Measurements from ENCODE around the gene STAG1. TPM values are rescaled to one million over a fixed set of nuclear protein-coding genes. Genes with fewer than 3 reads are reported as not detected.
"Not testable (repeated sequence)": the region's sequence is repeated elsewhere in the genome, so short reads cannot be mapped to it uniquely, and the experiment has no call there.

STAG1 gene
- total RNA-seq, 5 donors from 2014 or later (not counting 1 experiment from before 2014, with no cell fraction given) = 38.9 to 52.5 (median 42.7) TPM

DNA sequence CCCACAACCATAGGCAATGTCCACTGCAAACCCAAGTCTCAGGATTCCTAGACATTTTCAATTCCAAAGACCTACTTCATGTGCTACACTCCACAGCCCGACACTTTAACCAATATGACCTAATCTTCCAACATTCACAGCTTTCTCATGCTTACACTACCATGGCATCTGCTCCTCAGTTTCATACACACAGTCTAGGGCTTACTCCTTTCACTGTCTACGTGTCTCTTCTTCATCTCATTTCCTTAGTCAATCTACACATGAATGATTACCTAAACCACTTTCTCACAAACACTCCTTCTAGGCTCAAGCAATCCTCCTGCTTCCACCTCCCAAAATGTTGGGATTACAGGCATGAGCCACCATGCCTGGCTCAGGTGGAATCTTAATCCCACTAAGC is 106.3 kb downstream of the STAG1 start:
- Mint-ChIP-seq H3K36me3 (peaks cover 12% of the 10 kb centered on the region), H3K4me1 (peaks cover 51 to 60% (median 56%) of the 10 kb centered on the region in 3 donors), H3K9me3 (no peaks in the 10 kb centered on the region), H3K27ac (no peak overlapping the region), H3K4me3 (no peak overlapping the region), H3K27me3 (no peaks in the 10 kb centered on the region)
- Histone ChIP-seq H3K4me3 (ENCODE audit: control insufficient read depth in 1 of 2, extremely low read depth in 1 of 2, low read length in 1 of 2) (no peak overlapping the region), H3K9me3 (no peaks in the 10 kb centered on the region), H3K36me3 (ENCODE audit: control insufficient read depth in 2 of 2, extremely low read depth in 1 of 2, insufficient read depth in 1 of 2, low read length in 1 of 2) (no peaks in the 10 kb centered on the region), H3K4me1 (ENCODE audit: control insufficient read depth in 1 of 2, extremely low read depth in 1 of 2, insufficient read depth in 2 of 2, low read length in 2 of 2) (peaks cover 0 to 2% of the 10 kb centered on the region in 2 experiments), H3K27me3 (replicated peaks in 1 of 2; ENCODE audit: control insufficient read depth in 2 of 2, extremely low read depth in 1 of 2, insufficient read depth in 2 of 2, low read length in 1 of 2) (no peaks in the 10 kb centered on the region), H3K27ac (ENCODE audit: low read length) (no peak overlapping the region)
- ChIA-PET POLR2A (no interaction called here), CTCF (no interaction called here)
- no peak for ATAC-seq (replicated peaks in 1 of 4)
- WGBS (ENCODE audit: insufficient coverage) = 93% methylated on average over 2 of the region's 2 CpGs
- no peak for DNase-seq

DNA sequence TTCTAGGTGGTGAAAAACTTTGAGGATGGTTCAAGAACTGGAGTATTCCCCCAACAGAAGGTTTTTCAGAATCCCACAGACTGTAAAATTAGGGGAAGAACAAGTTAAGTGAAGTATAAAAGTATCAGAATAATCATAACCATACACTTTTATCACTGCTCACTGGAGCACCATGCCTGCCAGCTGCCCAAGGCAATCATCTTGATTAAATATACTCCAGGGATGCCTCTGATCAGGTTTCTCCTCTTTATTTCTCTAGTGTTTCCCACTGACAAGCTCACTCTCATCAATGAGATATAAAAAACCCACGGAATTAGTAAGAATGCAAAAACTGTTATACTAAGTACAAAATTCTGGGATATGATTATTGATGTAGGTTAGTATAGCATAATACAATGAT is 108.0 kb downstream of the STAG1 start:
- peaks cover 15% of the 10 kb centered on the region for H3K36me3 Mint-ChIP-seq
- no peak for ATAC-seq (replicated peaks in 1 of 4)
- WGBS (ENCODE audit: insufficient coverage) = no CpG with 5 or more reads among the region's 1 CpG
- Histone ChIP-seq H3K4me3 (ENCODE audit: control insufficient read depth in 1 of 2, extremely low read depth in 1 of 2, low read length in 1 of 2) (no peak overlapping the region), H3K9me3 (no peaks in the 10 kb centered on the region), H3K4me1 (ENCODE audit: control insufficient read depth in 1 of 2, extremely low read depth in 1 of 2, insufficient read depth in 2 of 2, low read length in 2 of 2) (peaks cover 0 to 2% of the 10 kb centered on the region in 2 experiments), H3K27ac (ENCODE audit: low read length) (no peak overlapping the region), H3K36me3 (ENCODE audit: control insufficient read depth in 2 of 2, extremely low read depth in 1 of 2, insufficient read depth in 1 of 2, low read length in 1 of 2) (no peaks in the 10 kb centered on the region), H3K27me3 (replicated peaks in 1 of 2; ENCODE audit: control insufficient read depth in 2 of 2, extremely low read depth in 1 of 2, insufficient read depth in 2 of 2, low read length in 1 of 2) (no peaks in the 10 kb centered on the region)
- no peak overlapping the region for H3K27ac Mint-ChIP-seq
- CTCF ChIA-PET = no interaction called here
- H3K4me1 Mint-ChIP-seq = peaks cover 51 to 59% (median 57%) of the 10 kb centered on the region in 3 donors
- no peaks in the 10 kb centered on the region for H3K9me3 Mint-ChIP-seq
- no peak for DNase-seq
- H3K27me3 Mint-ChIP-seq = no peaks in the 10 kb centered on the region
- POLR2A ChIA-PET = interaction anchor here in 1 of 2 donors (0.6 kb wide), 1 partner anchor 85 kb away, joined by 6 read pairs; no protein-coding TSS in a partner anchor
- H3K4me3 Mint-ChIP-seq = no peak overlapping the region

DNA sequence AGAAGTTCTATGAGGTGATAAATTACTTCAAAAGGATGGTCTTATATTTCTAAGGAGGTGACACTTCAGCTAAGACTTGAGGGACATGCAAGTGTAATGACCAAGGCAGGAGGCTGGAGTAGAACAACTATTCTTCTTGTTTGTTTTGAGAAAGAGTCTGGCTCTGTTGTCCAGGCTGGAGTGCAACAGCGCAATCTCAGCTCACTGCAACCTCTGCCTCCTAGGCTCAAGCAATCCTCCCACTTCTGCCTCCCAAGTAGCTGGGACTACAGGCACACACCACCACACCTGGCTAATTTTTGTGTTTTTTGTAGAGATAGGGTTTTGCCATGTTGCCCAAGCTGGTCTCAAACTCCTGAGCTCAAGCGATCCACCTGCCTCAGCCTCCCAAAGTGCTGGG is 108.8 kb downstream of the STAG1 start:
- H3K27ac Mint-ChIP-seq; ATAC-seq (replicated peaks in 1 of 4); H3K27me3 Mint-ChIP-seq; H3K9me3 Mint-ChIP-seq; H3K4me3 Mint-ChIP-seq; H3K4me1 ChIP-seq (ENCODE audit: control insufficient read depth in 1 of 2, extremely low read depth in 1 of 2, insufficient read depth in 2 of 2, low read length in 2 of 2); H3K9me3 ChIP-seq; H3K4me3 ChIP-seq (ENCODE audit: control insufficient read depth in 1 of 2, extremely low read depth in 1 of 2, low read length in 1 of 2); H3K27ac ChIP-seq (ENCODE audit: low read length); DNase-seq; H3K27me3 ChIP-seq (replicated peaks in 1 of 2; ENCODE audit: control insufficient read depth in 2 of 2, extremely low read depth in 1 of 2, insufficient read depth in 2 of 2, low read length in 1 of 2); CTCF ChIA-PET; H3K36me3 ChIP-seq (ENCODE audit: control insufficient read depth in 2 of 2, extremely low read depth in 1 of 2, insufficient read depth in 1 of 2, low read length in 1 of 2): not testable (repeated sequence)
- H3K36me3 Mint-ChIP-seq = peaks cover 15% of the 10 kb centered on the region
- POLR2A ChIA-PET = interaction anchor here in 1 of 2 donors (0.7 kb wide), 1 partner anchor 68 kb away, joined by 4 read pairs; no protein-coding TSS in a partner anchor
- WGBS (ENCODE audit: insufficient coverage) = 80% methylated on average over 1 of the region's 2 CpGs
- peaks cover 49 to 53% (median 52%) of the 10 kb centered on the region in 3 donors for H3K4me1 Mint-ChIP-seq

DNA sequence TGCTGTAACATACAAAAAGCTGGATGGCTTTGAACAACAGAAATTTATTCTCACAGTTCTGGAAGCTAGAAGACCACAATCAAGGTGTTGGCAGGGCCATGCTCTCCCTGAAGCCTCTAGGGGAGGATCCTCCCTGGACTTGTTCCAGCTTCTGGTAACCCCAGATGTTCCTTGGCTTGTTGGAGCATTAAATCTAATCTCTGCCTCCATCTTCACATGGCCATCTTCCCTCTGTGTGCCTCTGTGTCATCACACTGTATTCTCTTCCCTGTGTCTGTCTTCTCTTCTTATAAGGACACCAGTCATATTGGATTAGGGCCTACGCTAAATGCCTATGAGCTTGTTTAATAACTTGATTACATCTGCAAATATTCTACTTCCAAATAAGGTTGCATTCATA is 109.5 kb downstream of the STAG1 start:
- H3K27ac Mint-ChIP-seq = no peak overlapping the region
- H3K36me3 Mint-ChIP-seq = peaks cover 13% of the 10 kb centered on the region
- no CpG with 5 or more reads among the region's 1 CpG for WGBS (ENCODE audit: insufficient coverage)
- no peaks in the 10 kb centered on the region for H3K9me3 Mint-ChIP-seq
- Histone ChIP-seq H3K9me3 (no peaks in the 10 kb centered on the region), H3K36me3 (ENCODE audit: control insufficient read depth in 2 of 2, extremely low read depth in 1 of 2, insufficient read depth in 1 of 2, low read length in 1 of 2) (no peaks in the 10 kb centered on the region), H3K4me1 (ENCODE audit: control insufficient read depth in 1 of 2, extremely low read depth in 1 of 2, insufficient read depth in 2 of 2, low read length in 2 of 2) (peaks cover 0 to 2% of the 10 kb centered on the region in 2 experiments), H3K4me3 (ENCODE audit: control insufficient read depth in 1 of 2, extremely low read depth in 1 of 2, low read length in 1 of 2) (no peak overlapping the region), H3K27me3 (replicated peaks in 1 of 2; ENCODE audit: control insufficient read depth in 2 of 2, extremely low read depth in 1 of 2, insufficient read depth in 2 of 2, low read length in 1 of 2) (no peaks in the 10 kb centered on the region), H3K27ac (ENCODE audit: low read length) (no peak overlapping the region)
- POLR2A ChIA-PET = interaction anchor here in 1 of 2 donors (0.7 kb wide), 1 partner anchor 67 kb away, joined by 4 read pairs; no protein-coding TSS in a partner anchor
- no peak overlapping the region for H3K4me3 Mint-ChIP-seq
- H3K4me1 Mint-ChIP-seq = peaks cover 43 to 48% (median 47%) of the 10 kb centered on the region in 3 donors
- no peaks in the 10 kb centered on the region for H3K27me3 Mint-ChIP-seq
- ATAC-seq (replicated peaks in 1 of 4) = no peak
- no peak for DNase-seq
- CTCF ChIA-PET = interaction anchor here (0.6 to 0.7 kb wide), 3 partner anchors 50 to 390 kb away, joined by 3 to 8 read pairs (median 5); no protein-coding TSS in a partner anchor

DNA sequence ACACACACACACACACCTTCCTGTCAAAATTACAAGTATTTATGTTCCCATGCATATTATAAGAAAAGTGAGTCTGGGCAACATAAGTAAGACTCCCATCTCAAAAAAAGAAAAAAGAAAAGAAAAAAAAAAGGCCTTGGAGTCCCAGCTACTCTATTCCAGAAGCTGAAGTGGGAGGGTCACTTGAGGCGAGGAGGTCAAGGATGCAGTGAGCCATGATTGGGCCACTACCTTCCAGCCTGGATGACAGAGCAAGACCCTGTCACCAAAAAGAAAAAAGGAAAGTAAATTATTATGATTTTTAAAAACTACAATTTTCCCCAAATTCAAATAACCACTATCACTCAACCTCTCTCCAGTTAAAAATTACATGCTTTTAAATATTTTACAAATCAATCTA is 113.1 kb downstream of the STAG1 start:
- Mint-ChIP-seq H3K9me3 (peaks cover 0 to 12% (median 0%) of the 10 kb centered on the region in 3 donors), H3K4me1 (peaks cover 42 to 50% (median 46%) of the 10 kb centered on the region in 3 donors), H3K4me3 (no peak overlapping the region), H3K27me3 (no peaks in the 10 kb centered on the region), H3K36me3 (peaks cover 14% of the 10 kb centered on the region), H3K27ac (no peak overlapping the region)
- POLR2A ChIA-PET = interaction anchor here in 1 of 2 donors (0.6 kb wide), 1 partner anchor 279 kb away, joined by 4 read pairs; no protein-coding TSS in a partner anchor
- DNase-seq (no peak), ATAC-seq (replicated peaks in 1 of 4) (no peak)
- WGBS (ENCODE audit: insufficient coverage) = no CpG with 5 or more reads among the region's 1 CpG
- Histone ChIP-seq H3K4me1 (ENCODE audit: control insufficient read depth in 1 of 2, extremely low read depth in 1 of 2, insufficient read depth in 2 of 2, low read length in 2 of 2) (peaks cover 0 to under 1% of the 10 kb centered on the region in 2 experiments), H3K4me3 (ENCODE audit: control insufficient read depth in 1 of 2, extremely low read depth in 1 of 2, low read length in 1 of 2) (no peak overlapping the region), H3K9me3 (no peaks in the 10 kb centered on the region), H3K27me3 (replicated peaks in 1 of 2; ENCODE audit: control insufficient read depth in 2 of 2, extremely low read depth in 1 of 2, insufficient read depth in 2 of 2, low read length in 1 of 2) (no peaks in the 10 kb centered on the region), H3K27ac (ENCODE audit: low read length) (no peak overlapping the region), H3K36me3 (ENCODE audit: control insufficient read depth in 2 of 2, extremely low read depth in 1 of 2, insufficient read depth in 1 of 2, low read length in 1 of 2) (no peaks in the 10 kb centered on the region)
- CTCF ChIA-PET = no interaction called here

DNA sequence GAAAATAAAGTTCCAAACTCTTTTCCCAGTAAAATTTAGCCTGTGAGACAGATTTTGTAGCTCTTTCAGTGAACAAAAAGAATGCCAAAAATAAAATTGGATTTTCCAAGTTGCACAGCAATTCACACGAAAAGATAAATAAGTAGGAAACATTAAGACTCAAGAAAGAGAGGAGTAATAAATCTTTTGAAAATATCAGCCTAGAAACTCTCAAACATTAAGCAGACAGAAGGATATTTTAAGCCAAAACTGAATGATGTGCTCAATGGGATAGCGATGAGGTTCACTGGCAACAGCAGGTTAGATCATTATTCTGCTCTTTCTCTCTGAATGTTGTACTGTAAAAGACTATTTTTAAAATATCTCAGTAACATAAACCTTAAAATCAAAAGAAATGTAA is 115.0 kb downstream of the STAG1 start:
- Mint-ChIP-seq H3K4me3 (no peak overlapping the region), H3K27ac (no peak overlapping the region), H3K4me1 (peaks cover 48 to 54% (median 52%) of the 10 kb centered on the region in 3 donors), H3K9me3 (peaks cover 0 to 12% (median 0%) of the 10 kb centered on the region in 3 donors), H3K27me3 (no peaks in the 10 kb centered on the region), H3K36me3 (peaks cover 9% of the 10 kb centered on the region)
- H3K27me3 ChIP-seq (replicated peaks in 1 of 2; ENCODE audit: control insufficient read depth in 2 of 2, extremely low read depth in 1 of 2, insufficient read depth in 2 of 2, low read length in 1 of 2) = no peaks in the 10 kb centered on the region
- no peak overlapping the region for H3K4me3 ChIP-seq (ENCODE audit: control insufficient read depth in 1 of 2, extremely low read depth in 1 of 2, low read length in 1 of 2)
- ChIA-PET CTCF (interaction anchor here (0.6 to 0.9 kb wide), 4 partner anchors 50 to 434 kb away, joined by 3 to 4 read pairs (median 4); no protein-coding TSS in a partner anchor), POLR2A (interaction anchor here (0.6 to 0.9 kb wide), 2 partner anchors 28 to 31 kb away, joined by 3 to 5 read pairs; no protein-coding TSS in a partner anchor)
- no peaks in the 10 kb centered on the region for H3K9me3 ChIP-seq
- ATAC-seq (replicated peaks in 1 of 4) (no peak), DNase-seq (no peak)
- no peak overlapping the region for H3K27ac ChIP-seq (ENCODE audit: low read length)
- peaks cover 0 to 4% of the 10 kb centered on the region in 2 experiments for H3K4me1 ChIP-seq (ENCODE audit: control insufficient read depth in 1 of 2, extremely low read depth in 1 of 2, insufficient read depth in 2 of 2, low read length in 2 of 2)
- H3K36me3 ChIP-seq (ENCODE audit: control insufficient read depth in 2 of 2, extremely low read depth in 1 of 2, insufficient read depth in 1 of 2, low read length in 1 of 2) = no peaks in the 10 kb centered on the region
- WGBS (ENCODE audit: insufficient coverage) = no CpG with 5 or more reads among the region's 2 CpGs

All from T-cell (primary cell).